ENCODE measurements around the gene HCAR1.

HCAR1 gene, protein sequence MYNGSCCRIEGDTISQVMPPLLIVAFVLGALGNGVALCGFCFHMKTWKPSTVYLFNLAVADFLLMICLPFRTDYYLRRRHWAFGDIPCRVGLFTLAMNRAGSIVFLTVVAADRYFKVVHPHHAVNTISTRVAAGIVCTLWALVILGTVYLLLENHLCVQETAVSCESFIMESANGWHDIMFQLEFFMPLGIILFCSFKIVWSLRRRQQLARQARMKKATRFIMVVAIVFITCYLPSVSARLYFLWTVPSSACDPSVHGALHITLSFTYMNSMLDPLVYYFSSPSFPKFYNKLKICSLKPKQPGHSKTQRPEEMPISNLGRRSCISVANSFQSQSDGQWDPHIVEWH

DNA sequence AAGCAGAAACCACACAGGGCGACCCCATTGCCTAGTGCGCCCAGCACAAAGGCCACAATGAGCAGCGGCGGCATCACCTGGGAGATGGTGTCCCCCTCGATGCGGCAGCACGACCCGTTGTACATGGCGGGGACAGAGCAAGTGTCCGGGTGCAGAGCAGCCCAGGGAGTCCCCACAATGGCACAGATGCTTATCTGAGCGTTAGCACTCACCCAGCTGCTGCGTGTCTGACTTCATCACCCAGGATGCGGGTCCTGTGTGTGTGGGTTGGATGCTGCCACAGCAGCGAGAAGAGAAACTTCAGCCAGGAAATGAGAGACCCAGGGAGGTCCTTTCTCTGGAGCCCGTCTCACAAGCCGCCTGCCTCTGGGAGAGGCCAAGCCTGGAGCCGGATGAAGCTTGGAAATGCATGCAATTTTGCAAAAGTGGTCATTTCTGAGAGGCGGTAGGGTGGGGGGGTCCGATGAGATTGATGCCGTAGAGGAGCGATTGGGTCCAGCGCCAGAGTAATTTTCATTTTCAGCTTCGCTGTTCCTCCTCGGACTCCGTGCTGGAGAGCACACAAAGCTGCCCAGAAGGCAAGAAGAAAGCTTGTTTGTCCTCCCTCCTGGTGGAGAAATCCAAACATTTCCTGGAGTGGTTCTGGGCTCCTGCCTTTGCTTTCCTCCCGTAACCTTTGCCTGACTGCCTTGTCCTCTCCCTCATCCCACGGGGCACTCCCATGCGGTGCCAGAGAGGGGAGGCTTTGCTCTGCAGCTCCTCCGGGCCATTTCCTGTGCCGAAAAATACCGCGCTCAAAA, at the start of gene HCAR1:
HCAR1 (minus strand) TSS at position 630 of the 800 bp plus-strand sequence; CDS start at position 125, 505 bp downstream.
- in situ Hi-C loops (cut with HindIII; ENCODE audit: low sequenced_read_pairs): no loop called here

DNA sequence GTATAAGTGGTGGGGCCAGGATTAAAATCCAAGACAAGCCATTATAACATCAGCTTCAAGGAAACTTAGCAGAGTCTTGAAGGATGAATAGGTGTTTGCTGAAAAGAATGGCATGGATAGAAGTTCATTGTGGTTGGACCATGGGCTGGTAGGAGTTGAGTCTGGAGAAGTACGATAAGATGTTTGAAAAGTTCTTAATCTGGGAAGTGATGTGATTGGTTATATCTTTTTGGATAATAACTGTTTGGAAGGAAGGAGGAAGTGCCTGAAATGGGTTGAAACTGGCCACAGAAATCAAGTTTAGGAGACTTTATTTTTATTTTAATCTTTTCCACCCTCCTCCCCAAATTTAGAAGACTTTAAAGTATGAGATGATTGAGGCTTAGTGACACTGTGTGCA, 26.9 kb upstream of the HCAR1 start:
- in situ Hi-C loops (cut with HindIII; ENCODE audit: low sequenced_read_pairs): loop anchor here (25.0 kb wide), 1 partner anchor 120 kb away; no protein-coding TSS in a partner anchor

DNA sequence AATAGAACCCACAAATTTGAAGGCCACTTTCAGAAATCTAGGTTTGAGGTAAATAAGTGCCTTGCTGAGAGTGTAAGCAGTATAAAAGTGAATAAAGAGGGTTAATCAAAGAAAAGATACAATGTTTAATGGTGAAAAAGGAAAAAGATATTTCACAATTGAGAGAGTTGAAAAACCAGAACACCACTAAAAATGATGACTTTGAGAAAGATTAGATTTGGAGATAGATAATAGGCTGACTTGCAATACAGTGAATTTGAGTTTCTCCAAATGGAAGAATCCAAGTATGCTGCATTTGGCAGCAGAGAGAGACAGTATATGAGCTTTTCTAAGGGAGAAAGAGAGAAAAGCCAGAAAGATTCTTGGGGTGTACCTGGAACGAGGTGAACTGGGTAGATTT, 24.1 kb upstream of the HCAR1 start:
- in situ Hi-C loops (cut with HindIII; ENCODE audit: low sequenced_read_pairs): loop anchor here (25.0 kb wide), 1 partner anchor 117 kb away; no protein-coding TSS in a partner anchor

DNA sequence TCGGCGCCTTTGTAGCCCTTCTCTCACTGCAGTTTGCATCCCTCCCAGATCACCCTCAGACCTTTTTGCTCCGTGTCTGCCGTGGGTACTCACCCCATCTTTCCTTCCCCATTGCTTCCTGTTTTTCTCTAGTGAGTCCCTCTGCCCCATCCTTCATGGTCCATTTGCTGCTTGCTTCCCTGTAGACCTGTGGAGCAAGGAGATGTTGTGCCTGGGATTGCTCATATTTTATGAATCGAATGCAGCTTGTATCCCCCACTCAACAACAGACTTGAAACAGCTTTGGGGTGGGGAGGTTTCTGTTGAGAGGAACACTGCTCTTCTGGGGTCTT, 22.6 kb upstream of the HCAR1 start:
- in situ Hi-C loops (cut with HindIII; ENCODE audit: low sequenced_read_pairs): loop anchor here (25.0 kb wide), 1 partner anchor 116 kb away; no protein-coding TSS in a partner anchor

DNA sequence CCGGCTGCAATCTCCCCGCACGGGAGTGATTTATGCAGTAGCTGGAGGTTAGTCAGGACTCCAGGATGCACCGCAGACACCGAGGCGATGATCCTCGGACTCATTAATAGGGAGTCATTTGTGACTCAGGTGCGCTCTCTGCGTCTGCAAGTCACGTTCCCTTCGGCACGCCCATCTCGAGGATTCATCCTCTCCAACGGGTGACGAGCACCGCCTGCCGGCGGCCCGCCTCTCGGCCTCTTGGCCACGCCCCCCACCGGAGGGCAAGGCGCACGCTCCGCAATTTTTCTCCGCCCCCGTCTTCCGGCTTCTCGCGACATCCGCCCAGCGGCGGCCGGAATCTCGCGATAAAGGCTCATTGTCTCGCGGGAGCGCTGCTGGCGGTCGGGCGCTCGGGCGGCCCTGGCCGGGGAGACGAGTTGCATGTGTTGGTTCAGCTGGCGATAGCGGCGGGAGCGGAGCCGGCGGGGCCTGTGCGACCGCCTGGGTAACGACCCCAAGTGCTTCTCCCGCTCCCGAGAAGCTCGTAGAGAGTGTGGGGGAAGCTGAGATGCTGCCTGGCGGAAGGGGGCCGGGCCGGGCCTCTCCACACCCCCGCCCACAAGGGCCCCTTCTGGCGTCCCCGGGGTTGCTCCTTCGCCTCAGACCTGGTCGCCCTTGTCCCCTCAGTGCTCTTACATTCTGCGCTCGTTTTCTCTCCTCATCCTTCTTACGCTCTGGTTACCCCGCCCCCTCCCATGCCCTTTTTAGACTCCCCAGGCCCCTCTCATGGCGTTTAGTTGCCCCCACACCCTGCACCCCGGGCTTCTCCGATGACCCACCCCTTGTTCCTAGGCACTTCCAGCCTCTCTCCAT, 22.0 kb upstream of the HCAR1 start, which contains the start of gene DENR:
DENR (plus strand) TSS at position 361 of the 855 bp plus-strand sequence. CDS start 878 bp downstream, outside the sequence.
- in situ Hi-C loops (cut with HindIII; ENCODE audit: low sequenced_read_pairs): loop anchor here (25.0 kb wide), 1 partner anchor 115 kb away; no protein-coding TSS in a partner anchor

DNA sequence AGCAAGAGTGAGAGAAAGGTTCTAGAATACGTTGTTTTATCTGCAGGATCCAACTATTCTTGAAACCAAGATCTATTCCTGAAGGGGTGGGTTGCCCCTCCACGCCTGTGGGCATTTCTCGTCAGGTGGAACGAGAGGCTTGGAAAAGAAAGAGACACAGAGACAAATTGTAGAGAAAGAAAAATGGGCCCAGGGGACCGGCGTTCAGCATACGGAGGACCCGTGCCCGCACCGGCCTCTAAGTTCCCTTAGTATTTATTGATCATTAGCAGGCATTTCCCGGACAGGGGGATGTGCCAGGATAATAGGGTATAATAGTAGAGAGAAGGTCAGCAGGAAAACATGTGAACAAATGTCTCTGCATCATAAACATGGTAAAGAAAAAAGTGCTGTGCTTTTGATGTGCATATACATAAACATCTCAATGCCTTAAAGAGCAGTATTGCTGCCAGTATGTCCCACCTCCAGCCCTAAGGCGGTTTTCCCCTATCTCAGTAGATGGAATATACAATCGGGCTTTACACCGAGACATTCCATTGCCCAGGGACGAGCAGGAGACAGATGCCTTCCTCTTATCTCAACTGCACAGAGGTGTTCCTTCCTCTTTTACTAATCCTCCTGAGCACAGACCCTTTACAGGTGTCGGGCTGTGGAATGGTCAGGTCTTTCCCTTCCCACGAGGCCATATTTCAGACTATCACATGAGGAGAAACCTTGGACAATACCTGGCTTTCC, 20.3 kb upstream of the HCAR1 start:
- in situ Hi-C loops (cut with HindIII; ENCODE audit: low sequenced_read_pairs): loop anchor here (25.0 kb wide), 1 partner anchor 114 kb away; no protein-coding TSS in a partner anchor

DNA sequence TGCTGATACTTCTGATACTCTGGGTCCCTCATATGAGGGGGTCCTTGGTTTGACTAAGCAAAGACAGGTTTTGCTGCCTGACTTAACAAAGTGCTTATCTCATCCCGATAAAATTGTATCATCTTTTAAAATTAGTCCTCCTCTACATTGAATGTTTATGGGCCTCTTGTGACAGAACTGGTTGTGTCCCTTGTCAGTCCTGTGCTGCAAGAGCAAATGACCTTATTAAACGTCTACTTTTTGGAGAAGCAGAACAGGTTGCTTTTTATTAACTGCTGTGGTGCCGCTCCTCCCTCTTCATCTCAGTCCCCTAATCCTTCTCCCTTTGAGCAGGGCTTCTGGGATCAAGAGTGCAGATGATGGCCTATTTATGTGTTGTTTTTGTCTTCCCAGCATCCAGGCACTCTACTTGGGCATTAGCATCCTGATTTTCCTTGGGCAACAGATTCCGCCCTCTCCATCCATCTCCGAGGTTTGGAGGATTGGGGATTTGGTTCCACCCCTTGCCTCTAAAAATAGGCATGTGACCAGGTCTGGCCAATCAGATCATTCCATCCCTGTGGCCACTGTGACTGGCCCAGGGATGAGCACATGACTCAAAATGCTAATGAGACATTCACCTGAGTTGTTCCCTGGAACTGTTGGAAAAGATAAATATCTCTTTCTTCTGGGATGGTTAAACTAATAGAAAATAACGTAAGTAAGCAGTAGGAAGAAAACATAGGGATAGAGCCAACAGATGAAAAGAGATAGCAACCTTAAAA, 19.1 kb upstream of the HCAR1 start:
- in situ Hi-C loops (cut with HindIII; ENCODE audit: low sequenced_read_pairs): loop anchor here (25.0 kb wide), 1 partner anchor 112 kb away; no protein-coding TSS in a partner anchor

DNA sequence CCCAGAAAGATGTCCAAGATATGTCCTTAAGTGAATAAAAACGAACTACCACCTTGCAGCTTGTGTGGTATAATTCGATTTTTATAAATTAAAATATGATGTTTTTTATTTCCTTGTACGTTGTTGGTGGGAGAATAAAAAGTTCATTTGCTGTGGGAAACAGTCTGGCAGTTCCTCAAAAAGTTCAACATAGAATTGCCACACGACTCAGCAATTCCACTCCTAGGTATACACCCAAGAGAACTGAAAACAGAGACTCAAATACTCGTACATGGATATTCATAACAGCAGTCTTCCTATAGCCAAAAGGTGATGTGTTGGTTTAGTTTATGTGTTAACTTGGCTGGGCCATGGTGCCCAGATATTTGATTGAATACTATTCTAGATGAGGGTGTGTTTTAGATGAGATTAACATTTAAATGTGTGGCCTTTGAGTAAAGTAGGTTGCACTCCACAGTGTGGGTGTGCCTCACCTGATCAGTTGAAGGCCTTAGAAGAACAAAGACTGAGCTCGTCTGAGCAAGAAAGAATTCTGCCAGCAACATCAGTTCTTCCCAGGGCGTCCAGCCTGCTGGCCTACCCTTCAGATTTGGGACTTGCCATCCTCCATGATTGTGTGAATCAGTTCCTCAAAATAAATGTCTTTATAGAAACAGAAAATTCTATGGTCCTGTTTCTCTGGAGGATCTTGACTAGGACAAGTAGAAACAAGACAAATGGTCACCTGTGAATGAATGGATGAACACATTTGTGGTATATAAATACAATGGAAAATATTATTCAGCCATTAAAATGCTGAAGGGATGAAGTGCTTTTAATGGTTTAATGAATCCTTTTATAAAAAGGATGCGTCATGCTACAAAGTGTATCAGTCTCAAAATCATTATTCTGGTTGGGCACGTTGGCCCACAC, 16.8 kb upstream of the HCAR1 start:
- in situ Hi-C loops (cut with HindIII; ENCODE audit: low sequenced_read_pairs): no loop called here

DNA sequence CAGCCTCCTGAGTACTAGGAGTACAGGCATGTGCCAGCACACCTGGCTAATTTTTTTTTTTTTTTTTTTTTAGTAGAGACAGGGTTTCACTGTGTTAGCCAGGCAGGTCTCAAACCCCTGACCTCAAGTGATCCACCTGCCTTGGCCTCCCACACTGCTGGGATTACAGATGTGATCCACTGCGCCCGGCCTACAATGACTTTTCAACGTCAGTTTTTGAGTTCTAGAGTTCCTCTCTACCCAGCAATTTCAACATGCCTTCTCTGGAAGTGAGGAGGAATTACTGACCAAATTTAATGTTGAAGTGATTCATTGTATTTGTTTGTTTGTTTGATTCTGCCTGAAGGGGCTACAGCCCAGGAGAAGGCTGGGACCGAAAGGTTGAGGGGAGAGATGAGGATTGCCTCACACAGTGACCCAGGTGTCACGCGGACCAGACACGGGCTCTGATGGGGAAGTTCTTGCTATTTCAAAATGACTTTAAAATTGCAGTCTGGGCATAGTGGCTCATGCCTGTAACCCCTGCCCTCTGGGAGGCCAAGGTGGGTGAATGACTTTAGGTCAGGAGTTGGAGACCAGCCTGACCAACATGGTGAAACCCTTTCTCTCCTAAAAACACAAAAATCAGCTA, 13.4 kb upstream of the HCAR1 start:
- in situ Hi-C loops (cut with HindIII; ENCODE audit: low sequenced_read_pairs): no loop called here

DNA sequence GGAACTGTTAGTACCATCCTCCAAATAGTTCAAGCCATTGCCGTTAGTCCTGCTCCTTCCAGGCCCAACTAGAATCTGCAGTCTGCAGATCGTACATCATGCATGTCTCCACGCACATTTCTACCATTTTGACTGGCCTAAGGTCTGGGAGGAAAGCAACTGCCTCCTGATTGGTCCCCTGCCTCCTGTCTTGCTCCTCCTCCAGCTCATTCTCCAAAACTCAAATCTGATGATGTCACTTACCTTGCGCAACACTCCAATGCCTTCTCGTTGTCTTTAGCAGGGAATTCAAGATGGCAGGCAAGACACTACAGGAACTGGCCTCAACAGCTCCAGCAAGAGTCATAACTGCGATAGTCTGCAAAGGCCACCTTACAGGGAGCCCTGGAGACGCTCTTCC, 9.7 kb upstream of the HCAR1 start:
- in situ Hi-C loops (cut with HindIII; ENCODE audit: low sequenced_read_pairs): no loop called here

DNA sequence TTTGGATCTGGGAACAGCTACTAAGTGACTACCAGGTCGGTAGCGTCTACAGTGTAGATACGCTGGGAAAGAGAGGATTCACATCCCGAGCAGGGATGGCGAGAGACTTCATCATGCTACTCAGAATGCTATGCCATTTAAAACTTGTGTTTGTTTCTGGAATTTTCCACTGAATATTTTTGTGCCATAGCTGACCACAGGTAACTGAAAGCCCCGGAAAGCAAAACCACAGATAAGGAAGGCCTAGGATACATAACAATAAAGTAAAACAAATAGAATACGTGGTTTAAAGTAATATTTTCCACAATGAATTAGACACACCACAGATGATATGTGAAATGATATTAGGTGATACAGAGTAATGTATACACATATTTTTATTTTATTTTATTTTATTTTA, 7.9 kb upstream of the HCAR1 start:
- in situ Hi-C loops (cut with HindIII; ENCODE audit: low sequenced_read_pairs): no loop called here

DNA sequence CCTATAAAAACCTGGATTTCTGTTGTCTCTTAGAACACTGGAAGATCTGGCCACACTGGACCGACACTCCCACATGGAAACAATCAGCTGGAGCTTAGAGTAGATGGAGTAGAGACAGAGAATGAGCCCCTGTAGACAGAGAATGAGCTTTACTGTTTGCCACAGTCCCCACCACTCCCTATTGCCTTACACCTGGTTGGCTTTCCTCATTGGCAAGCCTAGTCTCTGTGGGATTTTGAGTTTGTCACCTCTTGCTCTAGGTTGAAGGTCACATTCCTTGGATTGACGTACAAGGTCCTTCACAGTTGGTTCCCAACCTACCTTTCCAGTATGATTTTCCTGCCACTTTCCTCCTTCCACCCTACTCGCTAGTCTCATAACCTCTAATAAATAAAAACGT, 2.0 kb upstream of the HCAR1 start:
- in situ Hi-C loops (cut with HindIII; ENCODE audit: low sequenced_read_pairs): no loop called here

DNA sequence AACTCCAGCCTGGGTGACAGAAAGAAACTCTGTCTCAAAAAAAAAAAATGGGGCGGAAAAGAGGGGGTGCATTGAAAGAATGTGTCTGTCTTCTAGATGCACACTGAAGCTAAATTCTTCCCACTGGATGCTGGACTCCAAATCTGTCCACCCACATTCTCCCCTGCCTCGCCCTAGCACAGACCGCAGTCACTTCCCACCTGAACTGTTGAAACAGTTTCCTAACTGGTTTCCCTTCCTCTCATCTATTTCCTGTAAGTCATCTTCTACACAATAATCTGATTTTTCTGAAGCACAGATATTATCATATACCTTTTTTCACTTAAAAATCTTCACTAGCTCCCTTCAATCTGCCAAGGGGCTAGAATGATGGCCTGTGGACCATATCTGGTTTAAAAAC, 1.5 kb upstream of the HCAR1 start:
- in situ Hi-C loops (cut with HindIII; ENCODE audit: low sequenced_read_pairs): no loop called here

DNA sequence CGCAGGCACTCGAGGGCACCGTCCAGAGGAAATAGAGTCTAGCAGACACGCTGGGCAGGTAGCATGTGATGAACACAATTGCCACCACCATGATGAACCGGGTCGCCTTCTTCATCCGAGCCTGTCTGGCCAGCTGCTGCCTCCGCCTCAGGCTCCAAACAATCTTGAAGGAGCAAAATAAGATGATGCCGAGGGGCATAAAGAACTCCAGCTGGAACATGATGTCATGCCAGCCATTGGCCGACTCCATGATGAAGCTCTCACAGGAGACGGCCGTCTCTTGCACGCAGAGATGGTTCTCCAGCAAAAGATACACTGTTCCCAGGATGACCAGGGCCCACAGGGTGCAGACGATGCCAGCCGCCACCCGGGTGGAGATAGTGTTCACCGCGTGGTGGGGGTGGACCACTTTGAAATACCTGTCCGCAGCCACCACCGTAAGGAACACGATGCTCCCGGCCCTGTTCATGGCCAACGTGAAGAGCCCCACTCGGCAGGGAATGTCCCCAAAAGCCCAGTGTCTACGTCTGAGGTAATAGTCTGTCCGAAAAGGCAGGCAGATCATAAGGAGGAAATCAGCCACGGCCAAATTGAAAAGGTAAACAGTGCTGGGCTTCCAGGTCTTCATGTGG, 945 bp downstream of the HCAR1 start:
- in situ Hi-C loops (cut with HindIII; ENCODE audit: low sequenced_read_pairs): no loop called here

DNA sequence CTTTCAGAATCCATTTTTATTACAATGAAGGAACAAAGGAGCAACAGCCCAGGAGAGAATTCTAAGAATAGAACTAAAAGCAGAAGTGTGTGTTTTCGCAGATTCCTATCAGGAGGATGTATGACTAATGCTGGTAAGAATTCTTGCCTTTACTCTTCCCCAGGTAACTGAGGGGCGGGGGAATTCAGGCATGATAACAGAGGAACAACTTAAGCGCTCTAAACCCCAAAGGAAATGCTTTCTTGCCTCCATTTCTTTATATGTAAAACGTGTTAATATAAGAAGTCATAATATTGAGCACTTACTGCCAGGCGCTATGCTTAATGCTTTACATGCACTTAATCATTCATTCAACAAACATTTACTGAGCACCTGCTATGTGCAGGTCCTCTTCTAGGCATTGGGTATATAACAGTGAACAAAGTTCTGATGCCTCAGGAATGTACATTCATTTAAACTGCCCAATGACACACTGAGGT, 4.5 kb downstream of the HCAR1 start:
- in situ Hi-C loops (cut with HindIII; ENCODE audit: low sequenced_read_pairs): no loop called here

DNA sequence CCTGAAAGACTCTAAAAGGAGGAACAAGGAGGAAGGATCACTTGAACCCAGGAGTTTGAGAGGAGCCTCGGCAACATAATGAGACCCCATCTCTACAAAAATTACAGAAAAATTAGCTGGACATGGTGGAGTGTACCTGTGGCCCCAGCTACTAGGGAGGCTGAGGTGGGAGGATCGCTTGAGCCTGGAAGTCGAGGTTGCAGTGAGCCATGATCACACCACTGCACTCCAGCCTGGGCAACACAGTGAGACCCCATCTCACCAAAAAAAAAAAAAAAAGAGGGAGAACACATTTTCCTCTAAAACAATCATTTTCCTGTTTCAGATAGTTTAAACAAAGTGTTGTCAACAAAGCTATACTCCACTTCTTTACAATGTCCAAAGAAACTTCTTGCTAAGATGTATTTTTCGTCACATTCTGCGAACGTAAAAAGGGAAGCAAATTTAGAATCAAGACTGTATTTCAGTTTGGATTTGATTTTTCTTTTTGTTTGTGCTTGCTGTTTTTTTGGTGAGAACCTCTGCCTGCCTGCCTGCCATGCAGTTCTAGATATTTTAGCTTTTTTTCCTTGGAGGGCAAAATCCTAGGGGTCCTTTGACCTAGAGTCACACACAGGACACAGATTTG, 5.1 kb downstream of the HCAR1 start:
- in situ Hi-C loops (cut with HindIII; ENCODE audit: low sequenced_read_pairs): no loop called here

Data from DLD1 (cell line).